ENCODE measurements around the gene PCDHGC3. TPM values are rescaled to one million over a fixed set of nuclear protein-coding genes. Genes with fewer than 3 reads are reported as not detected.
A peak's percentile ranks its signal among the peaks of the same experiment; 100 is the strongest.

Gene PCDHGC3
- total and polyA plus RNA-seq, 2 of the 8 experiments (the other 6 are each of a cell fraction or from before 2014, with no cell fraction given), result 4.7 to 18.6 TPM

DNA sequence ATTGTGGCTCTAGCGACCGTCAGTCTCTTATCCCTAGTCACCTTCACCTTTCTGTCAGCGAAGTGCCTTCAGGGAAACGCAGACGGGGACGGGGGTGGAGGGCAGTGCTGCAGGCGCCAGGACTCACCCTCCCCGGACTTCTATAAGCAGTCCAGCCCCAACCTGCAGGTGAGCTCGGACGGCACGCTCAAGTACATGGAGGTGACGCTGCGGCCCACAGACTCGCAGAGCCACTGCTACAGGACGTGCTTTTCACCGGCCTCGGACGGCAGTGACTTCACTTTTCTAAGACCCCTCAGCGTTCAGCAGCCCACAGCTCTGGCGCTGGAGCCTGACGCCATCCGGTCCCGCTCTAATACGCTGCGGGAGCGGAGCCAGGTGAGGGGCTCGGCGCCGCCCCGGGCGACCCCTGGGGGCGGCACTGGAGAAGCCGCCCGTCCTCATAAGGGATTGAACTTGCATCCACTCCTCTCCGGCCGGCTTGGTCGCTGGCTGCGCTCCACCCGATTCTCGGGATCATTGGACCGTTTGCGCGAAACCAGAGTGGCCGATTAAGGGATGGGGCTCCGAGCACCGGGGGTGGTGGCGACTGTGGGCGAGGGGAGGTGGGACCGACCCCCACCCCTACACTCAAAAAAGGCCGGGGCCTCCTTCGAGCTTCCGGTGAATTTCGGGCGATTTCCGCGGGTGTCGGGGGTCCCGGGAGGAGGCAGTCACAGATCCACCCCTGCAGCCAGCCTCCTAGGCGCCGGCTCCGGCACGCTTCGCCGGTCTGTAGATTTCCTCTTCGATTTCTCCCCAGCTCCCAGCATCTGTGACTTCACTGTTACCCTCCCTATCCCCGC lies 15.8 kb downstream of the PCDHGC3 start:
- Histone ChIP-seq H3K23ac (ENCODE audit: insufficient read length) (no peak overlapping the region), H3K18ac (ENCODE audit: extremely low read depth, low read length) (peak overlapping the region; percentile 81), H2AK5ac (ENCODE audit: low read depth, low read length) (no peak overlapping the region), H3K79me2 (ENCODE audit: control insufficient read depth in 1 of 2, insufficient read depth in 2 of 2, low read length in 2 of 2) (no peaks in the 10 kb centered on the region; a peak in 1 of 4 replicates), H2AFZ (ENCODE audit: low read length) (no peak overlapping the region), H3K27me3 (replicated peaks in 1 of 4; ENCODE audit: control insufficient read depth in 3 of 4, extremely low read depth in 1 of 4, insufficient read depth in 3 of 4, low read length in 3 of 4) (peaks cover 13 to 43% (median 37%) of the 10 kb centered on the region in 4 experiments; a peak in 6 of 7 replicates), H3K4me3 (ENCODE audit: extremely low read depth in 1 of 4, insufficient read depth in 2 of 4, low read depth in 3 of 4, low read length in 4 of 4) (peak overlapping the region; percentile 17 to 60 (median 46)), H4K20me1 (replicated peaks in 1 of 2; ENCODE audit: control insufficient read depth in 1 of 2, insufficient read depth in 2 of 2, low read length in 2 of 2) (peaks cover 4 to 10% of the 10 kb centered on the region in 2 experiments), H2BK5ac (ENCODE audit: low read depth, low read length) (peak overlapping the region; percentile 71; the same call in 1 of the 2 replicates), H2BK20ac (ENCODE audit: low read length) (no peak overlapping the region; the same call in 1 of the 2 replicates), H3K56ac (replicated peaks; ENCODE audit: insufficient read length, low read depth, low read length) (no peak overlapping the region), H3K9ac (replicated peaks in 1 of 4; ENCODE audit: extremely low read depth in 1 of 4, low read depth in 3 of 4, low read length in 3 of 4) (0 out of 7 replicates have a peak overlapping the region, but pooled peaks of 1 of the 4 experiments have one; percentile 38), H2BK12ac (ENCODE audit: low read depth, low read length) (peak overlapping the region; percentile 80; the same call in 1 of the 2 replicates), H2BK15ac (ENCODE audit: low read length) (no peak overlapping the region), H3K4me2 (ENCODE audit: insufficient read depth in 1 of 2, low read depth in 2 of 2, low read length in 2 of 2) (peak overlapping the region; percentile 79 to 80), H4K8ac (ENCODE audit: extremely low read depth, insufficient read depth, low read length) (peak overlapping the region; percentile 91), H3K36me3 (ENCODE audit: control insufficient read depth in 2 of 4, insufficient read depth in 4 of 4, low read length in 3 of 4) (no peaks in the 10 kb centered on the region), H3K14ac (ENCODE audit: insufficient read length) (no peak overlapping the region), H3K27ac (ENCODE audit: low read depth, low read length) (no peak overlapping the region), H4K91ac (replicated peaks; ENCODE audit: insufficient read length, low read length) (peak overlapping the region; percentile 70), H3K4me1 (replicated peaks in 1 of 4; ENCODE audit: control insufficient read depth in 3 of 4, insufficient read depth in 4 of 4, low read length in 3 of 4) (peaks cover 6 to 36% (median 26%) of the 10 kb centered on the region in 4 experiments), H3K79me1 (ENCODE audit: low read depth, low read length) (peaks cover 4% of the 10 kb centered on the region), H3K23me2 (ENCODE audit: low read depth, low read length) (peaks cover 24% of the 10 kb centered on the region; the same call in 1 of the 2 replicates), H2BK120ac (replicated peaks; ENCODE audit: low read depth, low read length) (no peak overlapping the region), H3K9me3 (ENCODE audit: insufficient read depth in 2 of 2, low read depth in 1 of 2, low read length in 1 of 2) (no peaks in the 10 kb centered on the region), H4K5ac (ENCODE audit: insufficient read length, low read depth, low read length) (no peak overlapping the region), H3K4ac (replicated peaks; ENCODE audit: insufficient read length, low read depth, low read length) (peak overlapping the region; percentile 22)
- WGBS, 2 experiments (ENCODE audit: extremely low coverage in 1 of 2, insufficient coverage in 1 of 2, insufficient read length in 1 of 2, insufficient replicate concordance in 2 of 2, low coverage in 1 of 2, low lambda C conversion rate in 2 of 2, missing lambda C conversion rate in 1 of 2), result 26% methylated on average over 59 of the region's 66 CpGs; no CpG with 5 or more reads in 1 of the 2 experiments
- POLR2A ChIA-PET (ENCODE audit: partially characterized antibody), result interaction anchor here (0.6 to 5.0 kb wide), 9 partner anchors 8 to 667 kb away, joined by 3 to 33 read pairs (median 5); no protein-coding TSS in a partner anchor
- TF ChIP-seq CBX8 (IDR thresholded peaks at IDR 0.05; ENCODE audit: borderline replicate concordance, low read depth, low read length) (no peak), RAD21 (IDR thresholded peaks at IDR 0.05 in 1 of 2, conservative IDR thresholded peaks at IDR 0.05 in 1 of 2; ENCODE audit: low read depth in 2 of 2, low read length in 2 of 2) (peak; percentile 5 to 27; a peak in 2 of 4 replicates), CREB1 (IDR thresholded peaks at IDR 0.05) (peak; percentile 63; the same call in 1 of the 2 replicates), MAFK (IDR thresholded peaks at IDR 0.05; ENCODE audit: low read depth, low read length) (no peak), POLR2AphosphoS5 (IDR thresholded peaks at IDR 0.05; ENCODE audit: low read depth, low read length) (no peak)
- TF ChIP-seq, protein P1, sequence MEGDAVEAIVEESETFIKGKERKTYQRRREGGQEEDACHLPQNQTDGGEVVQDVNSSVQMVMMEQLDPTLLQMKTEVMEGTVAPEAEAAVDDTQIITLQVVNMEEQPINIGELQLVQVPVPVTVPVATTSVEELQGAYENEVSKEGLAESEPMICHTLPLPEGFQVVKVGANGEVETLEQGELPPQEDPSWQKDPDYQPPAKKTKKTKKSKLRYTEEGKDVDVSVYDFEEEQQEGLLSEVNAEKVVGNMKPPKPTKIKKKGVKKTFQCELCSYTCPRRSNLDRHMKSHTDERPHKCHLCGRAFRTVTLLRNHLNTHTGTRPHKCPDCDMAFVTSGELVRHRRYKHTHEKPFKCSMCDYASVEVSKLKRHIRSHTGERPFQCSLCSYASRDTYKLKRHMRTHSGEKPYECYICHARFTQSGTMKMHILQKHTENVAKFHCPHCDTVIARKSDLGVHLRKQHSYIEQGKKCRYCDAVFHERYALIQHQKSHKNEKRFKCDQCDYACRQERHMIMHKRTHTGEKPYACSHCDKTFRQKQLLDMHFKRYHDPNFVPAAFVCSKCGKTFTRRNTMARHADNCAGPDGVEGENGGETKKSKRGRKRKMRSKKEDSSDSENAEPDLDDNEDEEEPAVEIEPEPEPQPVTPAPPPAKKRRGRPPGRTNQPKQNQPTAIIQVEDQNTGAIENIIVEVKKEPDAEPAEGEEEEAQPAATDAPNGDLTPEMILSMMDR (IDR thresholded peaks at IDR 0.05; ENCODE audit: control extremely low read depth in 1 of 3, insufficient read depth in 1 of 3, low read depth in 1 of 3, low read length in 3 of 3), result peak in 1 of 3 experiments; percentile 31; a peak in 2 of 4 replicates
- no peak for FAIRE-seq
- CTCF ChIA-PET (ENCODE audit: partially characterized antibody), result interaction anchor here (0.8 to 50.9 kb wide), 14 partner anchors 9 to 370 kb away, joined by 3 to 1236 read pairs (median 5); partner anchors contain the start of genes PCDHB4, PCDHGA10, PCDHGA11 and PCDHGA9
- no peak for DNase-seq (ENCODE audit: low read depth in 1 of 2, low spot score in 2 of 2)
